ENCODE measurements around the gene INO80E. TPM values are rescaled to one million over a fixed set of nuclear protein-coding genes. Genes with fewer than 3 reads are reported as not detected.

The INO80E gene
- total and polyA plus RNA-seq, 2 of the 8 experiments (the other 6 are each of a cell fraction or from before 2014, with no cell fraction given), result 43.0 to 91.2 TPM

DNA sequence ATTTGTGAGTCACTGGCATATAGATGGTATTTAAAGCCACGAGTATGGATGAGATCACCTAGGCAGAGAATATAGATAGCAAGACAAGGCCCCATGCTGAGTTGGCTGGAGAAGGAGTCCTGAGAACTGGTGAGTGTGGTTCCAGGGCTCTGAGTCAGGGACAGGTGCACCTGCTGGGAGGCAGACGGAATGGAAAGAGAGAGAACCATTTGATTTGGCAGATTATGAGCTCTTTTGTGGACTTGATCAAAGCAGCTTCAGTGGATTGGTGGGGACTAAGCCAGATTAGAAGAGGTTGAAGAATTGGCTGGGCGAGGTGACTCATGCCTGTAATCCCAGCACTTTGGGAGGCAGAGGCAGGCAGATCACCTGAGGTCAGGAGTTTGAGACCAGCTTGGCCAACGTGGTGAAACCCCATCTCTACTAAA is 22.7 kb downstream of the INO80E start:
- Histone ChIP-seq H3K4me1 (replicated peaks in 1 of 4; ENCODE audit: control insufficient read depth in 3 of 4, insufficient read depth in 4 of 4, low read length in 3 of 4) (no peaks in the 10 kb centered on the region; a peak in 1 of 7 replicates), H4K91ac (replicated peaks; ENCODE audit: insufficient read length, low read length) (no peak overlapping the region), H3K27ac (ENCODE audit: low read depth, low read length) (no peak overlapping the region), H3K79me2 (ENCODE audit: control insufficient read depth in 1 of 2, insufficient read depth in 2 of 2, low read length in 2 of 2) (no peaks in the 10 kb centered on the region), H2BK12ac (ENCODE audit: low read depth, low read length) (no peak overlapping the region), H2BK120ac (replicated peaks; ENCODE audit: low read depth, low read length) (no peak overlapping the region), H3K36me3 (ENCODE audit: control insufficient read depth in 2 of 4, insufficient read depth in 4 of 4, low read length in 3 of 4) (no peaks in the 10 kb centered on the region), H3K18ac (ENCODE audit: extremely low read depth, low read length) (no peak overlapping the region), H3K4me3 (ENCODE audit: extremely low read depth in 1 of 4, insufficient read depth in 2 of 4, low read depth in 3 of 4, low read length in 4 of 4) (no peak overlapping the region), H3K14ac (ENCODE audit: insufficient read length) (no peak overlapping the region), H3K23me2 (ENCODE audit: low read depth, low read length) (0 out of 2 replicates have a peak, but pooled peaks cover 2% of the 10 kb centered on the region), H3K9ac (replicated peaks in 1 of 4; ENCODE audit: extremely low read depth in 1 of 4, low read depth in 3 of 4, low read length in 3 of 4) (no peak overlapping the region), H4K8ac (ENCODE audit: extremely low read depth, insufficient read depth, low read length) (no peak overlapping the region), H4K5ac (ENCODE audit: insufficient read length, low read depth, low read length) (no peak overlapping the region), H3K79me1 (ENCODE audit: low read depth, low read length) (no peaks in the 10 kb centered on the region), H4K20me1 (replicated peaks in 1 of 2; ENCODE audit: control insufficient read depth in 1 of 2, insufficient read depth in 2 of 2, low read length in 2 of 2) (no peaks in the 10 kb centered on the region), H2BK20ac (ENCODE audit: low read length) (no peak overlapping the region), H3K56ac (replicated peaks; ENCODE audit: insufficient read length, low read depth, low read length) (no peak overlapping the region), H2AFZ (ENCODE audit: low read length) (no peak overlapping the region), H3K27me3 (replicated peaks in 1 of 4; ENCODE audit: control insufficient read depth in 3 of 4, extremely low read depth in 1 of 4, insufficient read depth in 3 of 4, low read length in 3 of 4) (no peaks in the 10 kb centered on the region), H3K4me2 (ENCODE audit: insufficient read depth in 1 of 2, low read depth in 2 of 2, low read length in 2 of 2) (no peak overlapping the region), H2AK5ac (ENCODE audit: low read depth, low read length) (no peak overlapping the region), H3K23ac (ENCODE audit: insufficient read length) (no peak overlapping the region), H2BK15ac (ENCODE audit: low read length) (no peak overlapping the region), H2BK5ac (ENCODE audit: low read depth, low read length) (no peak overlapping the region), H3K4ac (replicated peaks; ENCODE audit: insufficient read length, low read depth, low read length) (no peak overlapping the region), H3K9me3 (ENCODE audit: insufficient read depth in 2 of 2, low read depth in 1 of 2, low read length in 1 of 2) (no peaks in the 10 kb centered on the region)
- no peak for TF ChIP-seq NANOG (IDR thresholded peaks at IDR 0.05; ENCODE audit: insufficient read depth, low read depth, low read length, poor library complexity, severe bottlenecking)
- no peak for TF ChIP-seq GABPA (IDR thresholded peaks at IDR 0.05; ENCODE audit: borderline replicate concordance, insufficient read depth, low read length)
- no peak for TF ChIP-seq RNF2 (IDR thresholded peaks at IDR 0.05; ENCODE audit: borderline replicate concordance, low read depth, low read length, missing control alignments, poor library complexity, severe bottlenecking)
- no peak for TF ChIP-seq TAF1 (IDR thresholded peaks at IDR 0.05; ENCODE audit: low read depth, low read length)
- TF ChIP-seq, protein P1, sequence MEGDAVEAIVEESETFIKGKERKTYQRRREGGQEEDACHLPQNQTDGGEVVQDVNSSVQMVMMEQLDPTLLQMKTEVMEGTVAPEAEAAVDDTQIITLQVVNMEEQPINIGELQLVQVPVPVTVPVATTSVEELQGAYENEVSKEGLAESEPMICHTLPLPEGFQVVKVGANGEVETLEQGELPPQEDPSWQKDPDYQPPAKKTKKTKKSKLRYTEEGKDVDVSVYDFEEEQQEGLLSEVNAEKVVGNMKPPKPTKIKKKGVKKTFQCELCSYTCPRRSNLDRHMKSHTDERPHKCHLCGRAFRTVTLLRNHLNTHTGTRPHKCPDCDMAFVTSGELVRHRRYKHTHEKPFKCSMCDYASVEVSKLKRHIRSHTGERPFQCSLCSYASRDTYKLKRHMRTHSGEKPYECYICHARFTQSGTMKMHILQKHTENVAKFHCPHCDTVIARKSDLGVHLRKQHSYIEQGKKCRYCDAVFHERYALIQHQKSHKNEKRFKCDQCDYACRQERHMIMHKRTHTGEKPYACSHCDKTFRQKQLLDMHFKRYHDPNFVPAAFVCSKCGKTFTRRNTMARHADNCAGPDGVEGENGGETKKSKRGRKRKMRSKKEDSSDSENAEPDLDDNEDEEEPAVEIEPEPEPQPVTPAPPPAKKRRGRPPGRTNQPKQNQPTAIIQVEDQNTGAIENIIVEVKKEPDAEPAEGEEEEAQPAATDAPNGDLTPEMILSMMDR (IDR thresholded peaks at IDR 0.05; ENCODE audit: control extremely low read depth in 1 of 3, insufficient read depth in 1 of 3, low read depth in 1 of 3, low read length in 3 of 3), result no peak
- FAIRE-seq, result no peak
- 84% methylated on average over 4 of the region's 4 CpGs; no CpG with 5 or more reads in 1 of the 2 experiments for WGBS, 2 experiments (ENCODE audit: extremely low coverage in 1 of 2, insufficient coverage in 1 of 2, insufficient read length in 1 of 2, insufficient replicate concordance in 2 of 2, low coverage in 1 of 2, low lambda C conversion rate in 2 of 2, missing lambda C conversion rate in 1 of 2)
- DNase-seq (ENCODE audit: low read depth in 1 of 2, low spot score in 2 of 2), result no peak
- ChIA-PET CTCF (ENCODE audit: partially characterized antibody) (interaction anchor here (0.7 to 1.9 kb wide), 9 partner anchors 13 to 261 kb away, joined by 3 to 9 read pairs (median 3); partner anchors contain the start of genes PAGR1, TLCD3B and TMEM219), POLR2A (ENCODE audit: partially characterized antibody) (interaction anchor here (0.7 to 2.9 kb wide), 5 partner anchors 9 to 23 kb away, joined by 3 to 11 read pairs (median 6); partner anchors contain the start of genes HIRIP3 and INO80E)
